Smooth muscle cell (in vitro differentiated cells): Measurements from ENCODE around the gene HOXD3. TPM values are rescaled to one million over a fixed set of nuclear protein-coding genes. Genes with fewer than 3 reads are reported as not detected.

Source experiments
- DNase-seq: peaks from one replicate; lab custom pipeline; 2025; ENCODE audit not compliant: unreplicated experiment; lab: John Stamatoyannopoulos, UW
- H2AFZ ChIP-seq: fragments of 200-600 bp; sonication (generic); 2 replicates; pipeline ENCODE4 v1.6.0; 2016; ENCODE audit warnings: antibody characterized with exemption, low read depth, mild to moderate bottlenecking
- H3F3A ChIP-seq: fragments of 200-600 bp; sonication (generic); 2 replicates; pipeline ENCODE4 v1.6.0; 2017; ENCODE audit warnings: antibody characterized with exemption, low read depth
- H3K27ac ChIP-seq: fragments of 200-600 bp; sonication (generic); 2 replicates; pipeline ENCODE4 v1.5.1; 2016; ENCODE audit warnings: low read depth, mild to moderate bottlenecking
- H3K27me3 ChIP-seq: fragments of 200-600 bp; sonication (generic); 2 replicates; pipeline ENCODE4 v1.6.1; 2016; ENCODE audit warnings: low read depth, mild to moderate bottlenecking
- H3K36me3 ChIP-seq: fragments of 200-600 bp; sonication (generic); 2 replicates; pipeline ENCODE4 v1.5.1; 2016; ENCODE audit warnings: low read depth
- H3K4me1 ChIP-seq: fragments of 200-600 bp; sonication (generic); 2 replicates; pipeline ENCODE4 v1.5.1; 2016; ENCODE audit warnings: low read depth
- H3K4me2 ChIP-seq: fragments of 200-600 bp; sonication (generic); 2 replicates; pipeline ENCODE4 v1.6.0; 2016; ENCODE audit warnings: mild to moderate bottlenecking
- H3K4me3 ChIP-seq: fragments of 200-600 bp; sonication (generic); 2 replicates; pipeline ENCODE4 v1.5.1; 2016; ENCODE audit warnings: mild to moderate bottlenecking
- H3K79me2 ChIP-seq: fragments of 200-600 bp; sonication (generic); 2 replicates; pipeline ENCODE4 v1.6.0; 2016; ENCODE audit warnings: low read depth, mild to moderate bottlenecking
- H3K9ac ChIP-seq: fragments of 200-600 bp; sonication (generic); 2 replicates; pipeline ENCODE4 v1.6.0; 2016; ENCODE audit warnings: low read depth
- H3K9me3 ChIP-seq: fragments of 200-600 bp; sonication (generic); replicated peaks from 2 replicates; pipeline ENCODE4 v1.5.1; 2016; ENCODE audit warnings: low read depth
- H4K20me1 ChIP-seq: fragments of 200-600 bp; sonication (generic); 2 replicates; pipeline ENCODE4 v1.6.0; 2016; ENCODE audit warnings: low read depth
- WGBS: methylation state at CpG from one replicate; pipeline ENCODE4 v1.1.7; 2016; ENCODE audit warnings: low lambda C conversion rate; 5-methylcytosine and 5-hydroxymethylcytosine counted together
- polyA plus RNA-seq: library from polyadenylated mRNA; unstranded; fragments of >200 nt; fragmentation: Nextera tagmentation; extraction: Ambion mirVana; gene quantifications from 2 replicates; pipeline ENCODE4 v1.2.1, GENCODE V29; 2016
- total RNA-seq: library from RNA; depleted of rRNA; stranded (reverse); fragments of >200 nt; gene quantifications from 2 replicates; pipeline ENCODE4 v1.2.3, GENCODE V29; 2014
- TF ChIP-seq, protein P1 (sequence below): fragments of 200-600 bp; sonication (generic); IDR thresholded peaks from 2 replicates; pipeline ENCODE4 v1.5.1; 2017; ENCODE audit warnings: borderline replicate concordance, mild to moderate bottlenecking, antibody characterized with exemption; ENCODE audit not compliant: insufficient read depth, poor library complexity, severe bottlenecking

Gene HOXD3
- total and polyA plus RNA-seq, 2 experiments from 2014 or later: not detected

DNA sequence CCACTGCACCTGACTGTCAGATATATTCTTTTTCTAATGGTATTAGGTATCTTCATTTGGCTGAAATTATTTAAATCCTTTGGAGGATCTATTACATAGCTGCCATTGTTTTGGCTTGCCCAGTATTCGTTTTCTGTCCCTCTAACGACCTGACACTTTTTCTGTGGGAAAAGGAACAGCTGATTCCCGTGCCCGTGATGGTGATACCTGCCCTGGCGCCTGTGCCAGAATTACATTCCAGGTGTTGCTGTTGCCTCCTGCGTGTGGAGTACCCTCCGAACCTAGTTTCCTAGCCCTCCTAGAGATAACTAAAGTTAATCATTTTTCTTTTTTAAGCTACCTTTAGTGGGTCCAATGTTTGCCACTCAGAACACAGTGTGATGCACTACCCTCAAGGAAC, 45.4 kb downstream of the HOXD3 start:
- no peaks in the 10 kb centered on the region for H3K79me2 ChIP-seq
- H3K4me1 ChIP-seq: no peaks in the 10 kb centered on the region
- H3K9ac ChIP-seq: no peak overlapping the region
- no peak overlapping the region for H3K4me3 ChIP-seq
- DNase-seq: no peak
- TF ChIP-seq, protein P1, sequence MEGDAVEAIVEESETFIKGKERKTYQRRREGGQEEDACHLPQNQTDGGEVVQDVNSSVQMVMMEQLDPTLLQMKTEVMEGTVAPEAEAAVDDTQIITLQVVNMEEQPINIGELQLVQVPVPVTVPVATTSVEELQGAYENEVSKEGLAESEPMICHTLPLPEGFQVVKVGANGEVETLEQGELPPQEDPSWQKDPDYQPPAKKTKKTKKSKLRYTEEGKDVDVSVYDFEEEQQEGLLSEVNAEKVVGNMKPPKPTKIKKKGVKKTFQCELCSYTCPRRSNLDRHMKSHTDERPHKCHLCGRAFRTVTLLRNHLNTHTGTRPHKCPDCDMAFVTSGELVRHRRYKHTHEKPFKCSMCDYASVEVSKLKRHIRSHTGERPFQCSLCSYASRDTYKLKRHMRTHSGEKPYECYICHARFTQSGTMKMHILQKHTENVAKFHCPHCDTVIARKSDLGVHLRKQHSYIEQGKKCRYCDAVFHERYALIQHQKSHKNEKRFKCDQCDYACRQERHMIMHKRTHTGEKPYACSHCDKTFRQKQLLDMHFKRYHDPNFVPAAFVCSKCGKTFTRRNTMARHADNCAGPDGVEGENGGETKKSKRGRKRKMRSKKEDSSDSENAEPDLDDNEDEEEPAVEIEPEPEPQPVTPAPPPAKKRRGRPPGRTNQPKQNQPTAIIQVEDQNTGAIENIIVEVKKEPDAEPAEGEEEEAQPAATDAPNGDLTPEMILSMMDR: no peak
- no peaks in the 10 kb centered on the region for H4K20me1 ChIP-seq
- H3K27ac ChIP-seq: no peak overlapping the region
- 91% methylated on average over 7 of the region's 7 CpGs for WGBS
- H3K9me3 ChIP-seq: no peaks in the 10 kb centered on the region
- H2AFZ ChIP-seq: no peak overlapping the region
- H3K36me3 ChIP-seq: no peaks in the 10 kb centered on the region
- H3K27me3 ChIP-seq: peaks cover 34% of the 10 kb centered on the region
- no peaks in the 10 kb centered on the region for H3F3A ChIP-seq
- no peak overlapping the region for H3K4me2 ChIP-seq

- Histone ChIP-seq H3F3A (no peaks in the 10 kb centered on the region), H2AFZ (no peak overlapping the region), H3K4me1 (no peaks in the 10 kb centered on the region), H3K9me3 (no peaks in the 10 kb centered on the region), H3K27me3 (peaks cover 23% of the 10 kb centered on the region), H4K20me1 (no peaks in the 10 kb centered on the region), H3K4me3 (no peak overlapping the region), H3K36me3 (no peaks in the 10 kb centered on the region), H3K9ac (no peak overlapping the region), H3K4me2 (no peak overlapping the region), H3K27ac (no peak overlapping the region), H3K79me2 (no peaks in the 10 kb centered on the region)
- TF ChIP-seq, protein P1: no peak
- 88% methylated on average over 1 of the region's 1 CpG for WGBS
- no peak for DNase-seq
These were observed 48.0 kb downstream of the HOXD3 start for GRCh38 chr2:176205126-176205525.

DNA sequence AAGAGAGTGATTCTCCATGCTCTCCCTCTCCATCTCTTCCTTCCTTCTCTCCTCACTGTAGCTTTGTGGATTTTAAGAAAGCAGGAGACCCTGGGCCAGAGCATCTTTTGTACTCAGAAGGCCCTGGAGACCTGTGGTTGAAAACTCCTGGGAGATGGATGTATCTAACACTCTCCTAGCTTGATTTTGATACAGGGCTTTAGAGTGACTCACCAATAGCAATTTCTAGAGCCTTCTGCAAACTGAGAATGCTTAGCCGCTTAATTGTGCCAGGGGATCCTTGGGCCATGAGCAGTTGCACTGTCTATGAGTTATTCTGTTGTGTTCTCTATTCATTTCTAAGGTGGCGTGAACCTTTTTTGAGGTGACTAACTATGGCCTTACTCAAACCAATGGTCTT, 49.0 kb downstream of the HOXD3 start:
- TF ChIP-seq, protein P1: no peak
- Histone ChIP-seq H3K79me2 (no peaks in the 10 kb centered on the region), H3K9ac (no peak overlapping the region), H3K36me3 (no peaks in the 10 kb centered on the region), H4K20me1 (no peaks in the 10 kb centered on the region), H3K4me3 (no peak overlapping the region), H2AFZ (no peak overlapping the region), H3K27ac (no peak overlapping the region), H3F3A (no peaks in the 10 kb centered on the region), H3K9me3 (no peaks in the 10 kb centered on the region), H3K4me1 (no peaks in the 10 kb centered on the region), H3K27me3 (peaks cover 23% of the 10 kb centered on the region), H3K4me2 (no peak overlapping the region)
- WGBS: 93% methylated on average over 2 of the region's 2 CpGs
- no peak for DNase-seq

- DNase-seq: no peak
- H3K9me3 ChIP-seq: no peaks in the 10 kb centered on the region
These were observed 49.6 kb downstream of the HOXD3 start for GRCh38 chr2:176206682-176207081.

More at GRCh38 chr2:176206682-176207081, 49.6 kb downstream of the HOXD3 start:
- H2AFZ ChIP-seq: no peak overlapping the region
- H3K9ac ChIP-seq: no peak overlapping the region
- H3K4me1 ChIP-seq: no peaks in the 10 kb centered on the region
- TF ChIP-seq, protein P1: no peak
- 53% methylated on average over 2 of the region's 2 CpGs for WGBS
- H3K79me2 ChIP-seq: no peaks in the 10 kb centered on the region
- no peak overlapping the region for H3K4me2 ChIP-seq
- H3F3A ChIP-seq: no peaks in the 10 kb centered on the region
- peaks cover 18% of the 10 kb centered on the region for H3K27me3 ChIP-seq
- H4K20me1 ChIP-seq: no peaks in the 10 kb centered on the region
- H3K4me3 ChIP-seq: no peak overlapping the region
- no peaks in the 10 kb centered on the region for H3K36me3 ChIP-seq
- no peak overlapping the region for H3K27ac ChIP-seq
